RWPE1 (cell line): ENCODE results near the gene CPEB4.

Source experiments
- CTCF ChIA-PET: fragments of 350-600 bp; sonication (Branson Sonifier 250); formaldehyde crosslinking; extraction: SDS; loops from one replicate; lab custom pipeline; 2021; lab: Yijun Ruan, JAX
- POLR2A ChIA-PET: fragments of 400-600 bp; formaldehyde crosslinking; extraction: SDS; loops from one replicate; lab custom pipeline; 2020; ENCODE audit warnings: antibody characterized with exemption; ENCODE audit not compliant: low non-redundant PET; lab: Yijun Ruan, JAX
- DNase-seq: peaks from one replicate; pipeline ENCODE4 v3.0.0; 2012; ENCODE audit warnings: low spot score
- H3K27ac ChIP-seq: fragments of 450-650 bp; 2 replicates; pipeline ENCODE4 v1.5.1; 2017
- CTCF ChIP-seq: fragments of 450-650 bp; conservative IDR thresholded peaks from 2 replicates; pipeline ENCODE4 v1.5.1; 2017; ENCODE audit warnings: low read depth, mild to moderate bottlenecking

CPEB4 gene

GRCh38 chr5:173858670-173859407, 29.3 kb upstream of the CPEB4 start:
- no peak overlapping the region for H3K27ac ChIP-seq
- POLR2A ChIA-PET, result no interaction called here
- CTCF ChIA-PET, result no interaction called here
- DNase-seq, result no peak
- TF ChIP-seq CTCF, result no peak

GRCh38 chr5:173859408-173860159, 28.6 kb upstream of the CPEB4 start:
- H3K27ac ChIP-seq, result no peak overlapping the region
- TF ChIP-seq CTCF, result no peak
- POLR2A ChIA-PET, result no interaction called here
- CTCF ChIA-PET, result no interaction called here
- no peak for DNase-seq

GRCh38 chr5:173862047-173862477, 26.1 kb upstream of the CPEB4 start:
- ChIA-PET POLR2A (no interaction called here), CTCF (interaction anchor here (0.6 to 0.7 kb wide), 2 partner anchors 18 to 387 kb away, joined by 4 read pairs; no protein-coding TSS in a partner anchor)
- H3K27ac ChIP-seq, result no peak overlapping the region
- no peak for DNase-seq
- TF ChIP-seq CTCF, result no peak

GRCh38 chr5:173863359-173863758, 24.8 kb upstream of the CPEB4 start:
- ChIA-PET CTCF (interaction anchor here (0.7 kb wide), 1 partner anchor 109 kb away, joined by 3 read pairs; no protein-coding TSS in a partner anchor), POLR2A (no interaction called here)
- no peak overlapping the region for H3K27ac ChIP-seq
- no peak for TF ChIP-seq CTCF
- DNase-seq, result no peak

GRCh38 chr5:173864126-173865050, 23.8 kb upstream of the CPEB4 start:
- CTCF ChIA-PET, result interaction anchor here (0.6 to 0.9 kb wide), 2 partner anchors 26 to 32 kb away, joined by 3 read pairs; no protein-coding TSS in a partner anchor
- DNase-seq, result no peak
- POLR2A ChIA-PET, result no interaction called here
- no peak for TF ChIP-seq CTCF
- no peak overlapping the region for H3K27ac ChIP-seq
